Hepatocyte (in vitro differentiated cells): Measurements from ENCODE around the gene IL13. TPM values are rescaled to one million over a fixed set of nuclear protein-coding genes. Genes with fewer than 3 reads are reported as not detected.
A peak's percentile ranks its signal among the peaks of the same experiment; 100 is the strongest.

Experiments
- DNase-seq: peaks from one replicate; pipeline ENCODE4 v3.0.0-alpha.2; 2016; ENCODE audit warnings: low spot score
- H2AFZ ChIP-seq: fragments of 200-600 bp; sonication (generic); 2 replicates; pipeline ENCODE4 v1.6.0; 2016; ENCODE audit warnings: antibody characterized with exemption, mild to moderate bottlenecking
- H3K27ac ChIP-seq: fragments of 200-600 bp; sonication (generic); 2 replicates; pipeline ENCODE4 v1.5.1; 2016; ENCODE audit warnings: mild to moderate bottlenecking
- H3K27me3 ChIP-seq: fragments of 200-600 bp; sonication (generic); 2 replicates; pipeline ENCODE4 v1.6.1; 2016
- H3K36me3 ChIP-seq: fragments of 200-600 bp; sonication (generic); replicated peaks from 2 replicates; pipeline ENCODE4 v1.5.1; 2016; ENCODE audit warnings: low read depth; ENCODE audit not compliant: insufficient read depth
- H3K4me1 ChIP-seq: fragments of 200-600 bp; sonication (generic); 2 replicates; pipeline ENCODE4 v1.5.1; 2016; ENCODE audit warnings: mild to moderate bottlenecking, moderate library complexity; ENCODE audit not compliant: insufficient read depth
- H3K4me2 ChIP-seq: fragments of 200-600 bp; sonication (generic); 2 replicates; pipeline ENCODE4 v1.6.0; 2016
- H3K4me3 ChIP-seq: fragments of 200-600 bp; sonication (generic); 2 replicates; pipeline ENCODE4 v1.5.1; 2016; ENCODE audit warnings: mild to moderate bottlenecking
- H3K79me2 ChIP-seq: fragments of 200-600 bp; sonication (generic); 2 replicates; pipeline ENCODE4 v1.6.0; 2017; ENCODE audit warnings: mild to moderate bottlenecking
- H3K9me2 ChIP-seq: fragments of 200-600 bp; sonication (generic); replicated peaks from 2 replicates; pipeline ENCODE4 v1.6.0; 2017; ENCODE audit warnings: mild to moderate bottlenecking; ENCODE audit not compliant: insufficient read depth
- H3K9me3 ChIP-seq: fragments of 200-600 bp; sonication (generic); 2 replicates; pipeline ENCODE4 v1.5.1; 2016; ENCODE audit warnings: low read depth, mild to moderate bottlenecking
- H4K20me1 ChIP-seq: fragments of 200-600 bp; sonication (generic); 2 replicates; pipeline ENCODE4 v1.6.0; 2016; ENCODE audit warnings: mild to moderate bottlenecking; ENCODE audit not compliant: insufficient read depth, poor library complexity, severe bottlenecking
- EZH2 ChIP-seq: fragments of 200-600 bp; sonication (generic); IDR thresholded peaks from 2 replicates; pipeline ENCODE4 v1.6.1; 2016; ENCODE audit warnings: antibody characterized with exemption, mild to moderate bottlenecking, borderline replicate concordance
- EZH2phosphoT487 ChIP-seq: fragments of 200-600 bp; sonication (generic); IDR thresholded peaks from one replicate; pipeline ENCODE4 v1.6.1; 2018; ENCODE audit warnings: antibody characterized with exemption, mild to moderate bottlenecking, low read depth, moderate library complexity; ENCODE audit not compliant: unreplicated experiment, severe bottlenecking
- WGBS: methylation state at CpG from one replicate; pipeline ENCODE4 v1.1.6; 2016; ENCODE audit warnings: low lambda C conversion rate; ENCODE audit errors: missing lambda C conversion rate; 5-methylcytosine and 5-hydroxymethylcytosine counted together
- polyA plus RNA-seq: library from polyadenylated mRNA; unstranded; fragments of >200 nt; fragmentation: Nextera tagmentation; extraction: Ambion mirVana; gene quantifications from 2 replicates; pipeline ENCODE4 v1.2.1, GENCODE V29; 2016
- total RNA-seq: library from RNA; depleted of rRNA; stranded (reverse); fragments of >200 nt; gene quantifications from 2 replicates; pipeline ENCODE4 v1.2.3, GENCODE V29; 2014
- TF ChIP-seq, protein P1 (sequence below): fragments of 200-600 bp; sonication (generic); IDR thresholded peaks from 2 replicates; pipeline ENCODE4 v1.5.1; 2016; ENCODE audit warnings: antibody characterized with exemption, mild to moderate bottlenecking; ENCODE audit not compliant: poor library complexity

The IL13 gene
- total and polyA plus RNA-seq, 2 experiments from 2014 or later = not detected

GRCh38 chr5:132662925-132663770, 5.2 kb downstream of the IL13 start:
- H3K4me1 ChIP-seq = peaks cover 22% of the 10 kb centered on the region
- WGBS = 85% methylated on average over 25 of the region's 25 CpGs
- H3K4me2 ChIP-seq = no peak overlapping the region

GRCh38 chr5:132663771-132664695, 6.1 kb downstream of the IL13 start:
- H3K36me3 ChIP-seq = no peaks in the 10 kb centered on the region
- no peak overlapping the region for H3K4me2 ChIP-seq
- H2AFZ ChIP-seq = no peak overlapping the region
- peaks cover 22% of the 10 kb centered on the region for H3K4me1 ChIP-seq
- no peaks in the 10 kb centered on the region for H3K27me3 ChIP-seq
- TF ChIP-seq EZH2phosphoT487 (no peak), EZH2 (no peak)
- TF ChIP-seq, protein P1, sequence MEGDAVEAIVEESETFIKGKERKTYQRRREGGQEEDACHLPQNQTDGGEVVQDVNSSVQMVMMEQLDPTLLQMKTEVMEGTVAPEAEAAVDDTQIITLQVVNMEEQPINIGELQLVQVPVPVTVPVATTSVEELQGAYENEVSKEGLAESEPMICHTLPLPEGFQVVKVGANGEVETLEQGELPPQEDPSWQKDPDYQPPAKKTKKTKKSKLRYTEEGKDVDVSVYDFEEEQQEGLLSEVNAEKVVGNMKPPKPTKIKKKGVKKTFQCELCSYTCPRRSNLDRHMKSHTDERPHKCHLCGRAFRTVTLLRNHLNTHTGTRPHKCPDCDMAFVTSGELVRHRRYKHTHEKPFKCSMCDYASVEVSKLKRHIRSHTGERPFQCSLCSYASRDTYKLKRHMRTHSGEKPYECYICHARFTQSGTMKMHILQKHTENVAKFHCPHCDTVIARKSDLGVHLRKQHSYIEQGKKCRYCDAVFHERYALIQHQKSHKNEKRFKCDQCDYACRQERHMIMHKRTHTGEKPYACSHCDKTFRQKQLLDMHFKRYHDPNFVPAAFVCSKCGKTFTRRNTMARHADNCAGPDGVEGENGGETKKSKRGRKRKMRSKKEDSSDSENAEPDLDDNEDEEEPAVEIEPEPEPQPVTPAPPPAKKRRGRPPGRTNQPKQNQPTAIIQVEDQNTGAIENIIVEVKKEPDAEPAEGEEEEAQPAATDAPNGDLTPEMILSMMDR = no peak
- no peaks in the 10 kb centered on the region for H3K9me2 ChIP-seq
- no peak overlapping the region for H3K4me3 ChIP-seq
- peak; percentile 39 for DNase-seq
- H3K27ac ChIP-seq = peak overlapping the region; percentile 14
- H4K20me1 ChIP-seq = no peaks in the 10 kb centered on the region
- H3K9me3 ChIP-seq = no peaks in the 10 kb centered on the region
- WGBS = 85% methylated on average over 13 of the region's 13 CpGs
- H3K79me2 ChIP-seq = no peaks in the 10 kb centered on the region

More at GRCh38 chr5:132662925-132663770, 5.2 kb downstream of the IL13 start:
- no peaks in the 10 kb centered on the region for H3K27me3 ChIP-seq
- no peaks in the 10 kb centered on the region for H3K9me2 ChIP-seq
- H3K9me3 ChIP-seq = no peaks in the 10 kb centered on the region
- TF ChIP-seq EZH2 (no peak), EZH2phosphoT487 (no peak)
- TF ChIP-seq, protein P1 = no peak
- H3K79me2 ChIP-seq = no peaks in the 10 kb centered on the region
- peak; percentile 37 for DNase-seq
- peak overlapping the region; percentile 14 for H3K27ac ChIP-seq
- H3K36me3 ChIP-seq = no peaks in the 10 kb centered on the region
- no peaks in the 10 kb centered on the region for H4K20me1 ChIP-seq
- no peak overlapping the region for H3K4me3 ChIP-seq
- no peak overlapping the region for H2AFZ ChIP-seq

- Histone ChIP-seq H3K9me2 (no peaks in the 10 kb centered on the region), H2AFZ (no peak overlapping the region), H3K36me3 (no peaks in the 10 kb centered on the region), H3K79me2 (no peaks in the 10 kb centered on the region), H3K27ac (no peak overlapping the region), H3K4me2 (no peak overlapping the region), H3K9me3 (no peaks in the 10 kb centered on the region), H3K4me1 (peaks cover 22% of the 10 kb centered on the region), H3K27me3 (no peaks in the 10 kb centered on the region), H3K4me3 (no peak overlapping the region), H4K20me1 (no peaks in the 10 kb centered on the region)
- DNase-seq = no peak
- no peak for TF ChIP-seq EZH2
- TF ChIP-seq, protein P1 = no peak
- no peak for TF ChIP-seq EZH2phosphoT487
- 95% methylated on average over 9 of the region's 9 CpGs for WGBS
These were observed 6.8 kb downstream of the IL13 start for GRCh38 chr5:132664696-132665209.
